HTR-8/SVneo (cell line): ENCODE results near the gene DNMT1.
"Not testable (repeated sequence)": the region's sequence is repeated elsewhere in the genome, so short reads cannot be mapped to it uniquely, and the experiment has no call there.

Source experiments
- DNase-seq: peaks from one replicate; pipeline ENCODE4 v3.0.0; 2011; ENCODE audit warnings: low spot score, mixed read lengths; ENCODE audit not compliant: insufficient read length
- FAIRE-seq: peaks from 2 replicates; lab custom pipeline; 2011; peaks lifted over from hg19 to GRCh38; lab: Jason Lieb, UNC

Gene DNMT1

GRCh38 chr19:10223488-10224213 lies 28.9 kb upstream of the DNMT1 start:
- no peak for FAIRE-seq
- no peak for DNase-seq

- DNase-seq (no peak), FAIRE-seq (no peak)
These were observed 27.6 kb upstream of the DNMT1 start for GRCh38 chr19:10222201-10222890.

GRCh38 chr19:10220695-10221094 lies 25.9 kb upstream of the DNMT1 start:
- no peak for FAIRE-seq
- DNase-seq: no peak

- FAIRE-seq (no peak), DNase-seq (no peak)
These were observed 24.9 kb upstream of the DNMT1 start for GRCh38 chr19:10219678-10220077.

DNA sequence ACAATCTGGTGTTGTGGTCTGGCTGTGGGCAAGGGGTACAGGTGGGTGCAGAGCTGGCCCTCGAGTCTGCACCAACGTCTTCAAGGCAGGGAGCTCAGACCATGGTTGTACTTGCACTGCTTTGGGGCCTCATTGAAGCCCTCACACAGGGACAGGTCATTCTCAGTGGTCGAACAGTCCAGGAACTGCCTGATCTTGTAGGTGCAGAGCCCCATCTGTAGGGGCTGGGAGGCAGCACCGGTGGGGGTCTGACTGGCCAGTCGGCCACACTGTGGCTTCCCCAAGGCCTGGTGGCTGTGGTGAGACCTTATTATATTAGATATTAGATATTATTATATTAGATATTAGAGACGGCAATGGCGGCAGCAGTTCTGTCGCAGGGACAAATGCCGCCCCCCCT lies 22.3 kb upstream of the DNMT1 start:
- DNase-seq (no peak), FAIRE-seq (no peak)

- FAIRE-seq (no peak), DNase-seq (no peak)
These were observed 20.0 kb upstream of the DNMT1 start for GRCh38 chr19:10214784-10215183.

- FAIRE-seq: no peak
- no peak for DNase-seq
These were observed 16.9 kb upstream of the DNMT1 start for GRCh38 chr19:10211691-10212090.

GRCh38 chr19:10211061-10211460 lies 16.3 kb upstream of the DNMT1 start:
- no peak for DNase-seq
- FAIRE-seq: no peak

DNA sequence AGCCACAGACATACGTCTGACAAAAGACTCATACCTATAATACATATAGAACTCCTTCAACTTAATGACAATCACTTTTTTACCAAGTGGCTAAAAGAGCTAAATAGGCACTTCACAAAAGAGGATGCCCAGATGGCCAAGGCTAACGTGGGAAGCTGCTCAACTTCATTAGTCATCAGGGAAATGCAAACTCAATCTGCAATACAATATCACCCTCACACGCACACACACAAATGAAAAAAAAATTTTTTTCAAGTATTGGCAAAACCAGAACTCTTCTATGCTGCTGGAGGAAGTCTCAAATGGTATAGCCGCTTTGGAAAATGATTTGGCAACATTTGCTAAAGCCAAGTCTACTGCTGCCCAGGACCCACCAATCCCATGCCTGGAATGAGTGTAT lies 14.6 kb upstream of the DNMT1 start:
- DNase-seq (no peak), FAIRE-seq (no peak)

- FAIRE-seq (no peak), DNase-seq (no peak)
These were observed 12.3 kb upstream of the DNMT1 start for GRCh38 chr19:10207026-10207425.

DNA sequence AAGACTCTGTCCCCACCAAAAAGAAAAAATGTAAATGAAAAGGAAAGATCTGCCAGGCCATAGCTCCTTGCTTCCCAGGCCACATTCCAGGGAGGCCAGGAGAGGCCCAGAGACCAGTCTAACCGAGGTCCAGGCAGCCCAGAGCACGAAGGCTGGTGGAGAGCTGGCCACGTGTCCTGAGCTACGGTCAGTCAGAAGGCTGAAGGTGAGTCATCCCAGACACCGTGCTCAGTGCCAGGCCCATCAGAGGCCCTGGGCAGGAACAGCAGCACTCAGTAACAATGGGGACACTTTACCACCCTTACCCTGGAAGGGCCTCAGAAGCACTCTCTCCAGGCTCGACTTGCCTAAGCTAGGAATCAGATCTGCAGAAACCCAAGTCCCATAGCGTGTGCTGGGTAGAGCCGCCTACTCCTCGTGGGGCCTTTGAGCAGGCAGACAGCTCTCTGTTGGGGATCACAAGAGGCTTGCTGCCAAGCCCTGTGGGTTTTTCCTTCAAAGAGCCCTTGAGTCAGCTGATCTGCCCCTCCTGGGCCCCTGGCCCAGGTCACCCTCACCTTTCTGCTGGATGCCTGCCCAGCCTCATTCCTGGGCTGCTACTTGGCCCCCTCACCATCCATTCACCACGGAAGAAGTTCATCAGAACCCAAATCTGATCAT lies 11.6 kb upstream of the DNMT1 start:
- DNase-seq (no peak), FAIRE-seq (no peak)

DNA sequence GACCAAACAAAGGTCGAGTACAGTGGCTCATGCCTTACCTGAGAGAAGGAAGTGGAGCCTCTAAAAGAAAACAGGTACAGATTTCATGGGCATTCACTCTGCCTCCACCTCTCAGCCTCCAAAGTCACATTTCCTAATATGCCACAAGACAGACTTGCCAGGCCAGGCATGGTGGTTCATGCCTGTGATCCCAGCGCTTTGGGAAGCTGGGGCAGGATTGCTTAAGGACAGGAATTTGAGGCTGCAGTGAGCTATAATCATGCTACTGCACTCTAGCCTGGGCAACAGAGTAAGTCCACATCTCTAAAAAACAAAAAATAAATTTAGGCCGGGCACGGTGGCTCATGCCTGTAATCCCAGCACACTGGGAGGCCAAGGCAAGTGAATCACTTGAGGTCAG lies 10.9 kb upstream of the DNMT1 start:
- FAIRE-seq: no peak
- DNase-seq: no peak

DNA sequence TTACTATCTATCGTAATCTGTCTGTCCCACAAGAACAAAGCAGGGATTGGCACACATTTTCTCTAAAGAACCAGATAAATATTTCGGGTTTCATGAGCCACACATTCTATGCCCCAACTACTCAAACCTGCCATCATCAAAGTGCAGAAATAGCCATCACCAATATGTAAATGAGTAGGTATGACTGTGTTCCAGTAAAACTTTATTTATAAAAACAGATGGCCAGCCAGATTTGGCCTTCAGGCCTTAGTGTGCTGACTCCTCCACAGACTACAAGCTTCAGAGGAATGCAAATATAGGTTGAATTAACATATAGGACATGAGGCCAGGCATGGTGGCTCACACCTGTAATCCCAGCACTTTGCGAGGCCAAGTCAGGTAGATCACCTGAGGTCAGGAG lies 8.9 kb upstream of the DNMT1 start:
- DNase-seq (no peak), FAIRE-seq (no peak)

GRCh38 chr19:10201176-10201575 lies 6.4 kb upstream of the DNMT1 start:
- no peak for FAIRE-seq

GRCh38 chr19:10200101-10200500 lies 5.3 kb upstream of the DNMT1 start:
- FAIRE-seq, DNase-seq: not testable (repeated sequence)

More at GRCh38 chr19:10201176-10201575, 6.4 kb upstream of the DNMT1 start:
- DNase-seq: no peak

GRCh38 chr19:10198889-10199644 lies 4.3 kb upstream of the DNMT1 start:
- DNase-seq, FAIRE-seq: not testable (repeated sequence)

GRCh38 chr19:10195199-10195519 lies 406 bp upstream of the DNMT1 start:
- FAIRE-seq (no peak), DNase-seq (no peak)

DNA sequence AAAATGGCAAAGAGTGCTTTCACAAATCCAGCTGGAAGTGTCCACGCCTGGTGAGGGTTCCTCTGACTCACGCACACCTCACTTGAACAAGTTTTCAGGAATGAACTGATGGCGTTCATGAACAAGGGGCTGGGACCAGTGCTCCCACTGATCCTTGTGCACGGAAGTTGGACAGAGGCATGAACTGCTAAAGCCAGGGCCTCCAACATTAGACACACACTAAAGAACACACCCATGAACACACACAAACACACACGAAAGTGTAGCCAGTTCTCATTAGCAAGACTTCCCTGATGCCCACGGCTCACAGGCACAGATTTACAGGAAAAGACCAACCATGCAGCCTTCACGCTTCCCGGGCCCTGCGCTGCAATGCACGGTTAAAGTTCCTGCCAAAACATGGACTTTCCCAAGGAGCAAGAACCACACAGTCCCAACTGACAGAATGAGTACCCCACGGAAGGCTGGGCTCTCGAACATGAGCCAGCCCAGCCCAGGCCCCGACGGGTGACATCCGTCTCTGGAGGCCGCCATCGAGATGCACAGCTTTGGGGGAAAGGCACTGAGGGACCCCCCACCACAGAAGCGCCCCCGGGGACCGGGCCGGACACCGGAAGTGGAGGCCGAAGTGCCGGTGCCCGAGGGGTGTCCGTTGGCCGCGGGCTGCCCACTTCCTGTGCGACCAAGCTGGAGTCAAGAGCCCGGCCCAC lies 808 bp downstream of the DNMT1 start:
- FAIRE-seq (no peak), DNase-seq (peak; percentile 74)

GRCh38 chr19:10192922-10193321 lies 1.8 kb downstream of the DNMT1 start:
- FAIRE-seq (no peak), DNase-seq (no peak)

- no peak for FAIRE-seq
- DNase-seq: no peak
These were observed 3.4 kb downstream of the DNMT1 start for GRCh38 chr19:10191347-10191746.
